ENCODE results near the gene CD82. TPM values are rescaled to one million over a fixed set of nuclear protein-coding genes. Genes with fewer than 3 reads are reported as not detected.

The CD82 gene
- total and polyA plus RNA-seq, 2 of the 8 experiments (the other 6 are each of a cell fraction or from before 2014, with no cell fraction given), result 7.9 to 10.3 TPM

DNA sequence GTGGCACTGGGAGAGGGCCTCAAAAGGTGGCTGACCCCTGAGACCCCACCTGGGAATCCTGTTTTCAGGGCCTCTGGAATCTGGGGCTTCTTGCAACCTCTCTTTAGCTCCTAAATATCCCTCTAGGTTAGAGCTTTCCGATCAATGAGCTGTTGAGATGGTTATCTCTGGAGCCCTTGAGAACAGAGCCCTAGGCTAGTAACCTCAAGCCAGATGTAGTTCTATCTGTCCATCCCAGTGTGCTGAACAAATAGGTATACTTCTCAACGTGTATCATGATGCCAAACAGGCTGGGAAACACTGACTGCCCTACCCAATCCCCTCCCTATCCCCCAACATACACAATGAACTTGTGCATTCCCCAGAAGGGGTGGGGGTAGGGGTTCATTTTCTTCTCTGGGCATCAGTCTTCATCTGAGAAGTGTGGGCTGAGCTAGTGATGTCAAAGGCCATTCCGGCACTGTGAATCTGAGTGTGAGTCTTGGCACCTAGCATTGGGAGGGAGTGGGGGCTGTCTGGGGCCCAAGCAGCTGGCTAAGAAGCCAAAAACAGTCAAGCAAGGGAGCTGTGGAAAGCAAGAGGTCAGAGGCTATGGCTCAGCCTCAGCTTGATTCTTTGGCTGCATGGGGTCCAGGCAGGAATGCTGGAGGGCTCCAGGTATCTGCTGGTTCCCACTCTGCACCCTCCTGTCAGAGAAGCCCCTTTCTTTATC is 17.3 kb downstream of the CD82 start:
- Histone ChIP-seq H2BK12ac (ENCODE audit: low read depth, low read length) (no peak overlapping the region), H2BK120ac (replicated peaks; ENCODE audit: low read depth, low read length) (no peak overlapping the region), H2BK15ac (ENCODE audit: low read length) (no peak overlapping the region), H4K8ac (ENCODE audit: extremely low read depth, insufficient read depth, low read length) (no peak overlapping the region; the same call in 1 of the 2 replicates), H3K4me2 (ENCODE audit: insufficient read depth in 1 of 2, low read depth in 2 of 2, low read length in 2 of 2) (no peak overlapping the region), H2AK5ac (ENCODE audit: low read depth, low read length) (no peak overlapping the region), H3K56ac (replicated peaks; ENCODE audit: insufficient read length, low read depth, low read length) (no peak overlapping the region), H3K79me1 (ENCODE audit: low read depth, low read length) (no peaks in the 10 kb centered on the region; the same call in 1 of the 2 replicates), H4K91ac (replicated peaks; ENCODE audit: insufficient read length, low read length) (no peak overlapping the region), H3K9me3 (ENCODE audit: insufficient read depth in 2 of 2, low read depth in 1 of 2, low read length in 1 of 2) (no peaks in the 10 kb centered on the region), H2AFZ (ENCODE audit: low read length) (no peak overlapping the region), H3K9ac (replicated peaks in 1 of 4; ENCODE audit: extremely low read depth in 1 of 4, low read depth in 3 of 4, low read length in 3 of 4) (no peak overlapping the region), H3K14ac (ENCODE audit: insufficient read length) (no peak overlapping the region), H3K36me3 (ENCODE audit: control insufficient read depth in 2 of 4, insufficient read depth in 4 of 4, low read length in 3 of 4) (no peaks in the 10 kb centered on the region; a peak in 1 of 8 replicates), H4K20me1 (replicated peaks in 1 of 2; ENCODE audit: control insufficient read depth in 1 of 2, insufficient read depth in 2 of 2, low read length in 2 of 2) (no peaks in the 10 kb centered on the region), H3K18ac (ENCODE audit: extremely low read depth, low read length) (no peak overlapping the region), H3K23ac (ENCODE audit: insufficient read length) (no peak overlapping the region), H3K23me2 (ENCODE audit: low read depth, low read length) (no peaks in the 10 kb centered on the region), H3K27me3 (replicated peaks in 1 of 4; ENCODE audit: control insufficient read depth in 3 of 4, extremely low read depth in 1 of 4, insufficient read depth in 3 of 4, low read length in 3 of 4) (no peaks in the 10 kb centered on the region), H2BK20ac (ENCODE audit: low read length) (no peak overlapping the region), H3K4me3 (ENCODE audit: extremely low read depth in 1 of 4, insufficient read depth in 2 of 4, low read depth in 3 of 4, low read length in 4 of 4) (no peak overlapping the region), H3K79me2 (ENCODE audit: control insufficient read depth in 1 of 2, insufficient read depth in 2 of 2, low read length in 2 of 2) (no peaks in the 10 kb centered on the region), H2BK5ac (ENCODE audit: low read depth, low read length) (no peak overlapping the region), H3K4me1 (replicated peaks in 1 of 4; ENCODE audit: control insufficient read depth in 3 of 4, insufficient read depth in 4 of 4, low read length in 3 of 4) (peaks cover 0 to 7% (median 0%) of the 10 kb centered on the region in 4 experiments; a peak in 5 of 7 replicates), H3K4ac (replicated peaks; ENCODE audit: insufficient read length, low read depth, low read length) (no peak overlapping the region), H4K5ac (ENCODE audit: insufficient read length, low read depth, low read length) (no peak overlapping the region), H3K27ac (ENCODE audit: low read depth, low read length) (no peak overlapping the region)
- no peak for FAIRE-seq
- 79% methylated on average over 3 of the region's 3 CpGs; no CpG with 5 or more reads in 1 of the 2 experiments for WGBS, 2 experiments (ENCODE audit: extremely low coverage in 1 of 2, insufficient coverage in 1 of 2, insufficient read length in 1 of 2, insufficient replicate concordance in 2 of 2, low coverage in 1 of 2, low lambda C conversion rate in 2 of 2, missing lambda C conversion rate in 1 of 2)
- CTCF ChIA-PET (ENCODE audit: partially characterized antibody), result interaction anchor here (0.6 to 2.5 kb wide), 7 partner anchors 8 to 256 kb away, joined by 3 to 14 read pairs (median 4); no protein-coding TSS in a partner anchor
- POLR2A ChIA-PET (ENCODE audit: partially characterized antibody), result no interaction called here
- DNase-seq (ENCODE audit: low read depth in 1 of 2, low spot score in 2 of 2), result no peak
- no peak for TF ChIP-seq POLR2AphosphoS5 (IDR thresholded peaks at IDR 0.05; ENCODE audit: low read depth, low read length)
- no peak for TF ChIP-seq CTBP2 (IDR thresholded peaks at IDR 0.05; ENCODE audit: borderline replicate concordance, insufficient read depth, insufficient read length, low read length)
- no peak for TF ChIP-seq CHD2 (IDR thresholded peaks at IDR 0.05; ENCODE audit: low read length)
- TF ChIP-seq BRCA1 (IDR thresholded peaks at IDR 0.05; ENCODE audit: low read depth, low read length), result no peak
- no peak for TF ChIP-seq JUND (IDR thresholded peaks at IDR 0.05; ENCODE audit: low read length)
- no peak for TF ChIP-seq SRF (IDR thresholded peaks at IDR 0.05; ENCODE audit: low read depth, low read length)
- no peak for TF ChIP-seq KDM5A (IDR thresholded peaks at IDR 0.05; ENCODE audit: low read length)
- no peak for TF ChIP-seq KDM1A (IDR thresholded peaks at IDR 0.05; ENCODE audit: borderline replicate concordance, low read length)
- TF ChIP-seq SUZ12 (IDR thresholded peaks at IDR 0.05; ENCODE audit: low read length), result no peak
- no peak for TF ChIP-seq SAP30 (IDR thresholded peaks at IDR 0.05; ENCODE audit: insufficient read depth, insufficient replicate concordance, low read length)
- TF ChIP-seq ATF3 (IDR thresholded peaks at IDR 0.05; ENCODE audit: insufficient read depth, low read depth, low read length), result no peak
- TF ChIP-seq NANOG (IDR thresholded peaks at IDR 0.05; ENCODE audit: insufficient read depth, low read depth, low read length, poor library complexity, severe bottlenecking), result no peak
- TF ChIP-seq SIRT6 (IDR thresholded peaks at IDR 0.05; ENCODE audit: low read length), result no peak
